H1 (cell line): ENCODE data around the gene C3AR1. TPM values are rescaled to one million over a fixed set of nuclear protein-coding genes. Genes with fewer than 3 reads are reported as not detected.

Source experiments
- CBX5 ChIP-seq: fragments of 300-800, 300-1000 bp; sonication (generic); IDR thresholded peaks from 2 replicates; pipeline ENCODE4 v1.7.1; 2016; ENCODE audit warnings: antibody characterized with exemption, low read length, low read depth
- CHD1 ChIP-seq: IDR thresholded peaks from 2 replicates; pipeline ENCODE4 v1.6.1; 2012; ENCODE audit warnings: low read depth, low read length, improper control_type of control experiment
- CHD2 ChIP-seq: IDR thresholded peaks from 2 replicates; pipeline ENCODE4 v1.6.1; 2012; ENCODE audit warnings: low read length, improper control_type of control experiment
- EGR1 ChIP-seq: IDR thresholded peaks from 2 replicates; pipeline ENCODE4 v1.6.1; 2011; ENCODE audit warnings: low read depth, low read length, borderline replicate concordance
- GABPA ChIP-seq: IDR thresholded peaks from 2 replicates; pipeline ENCODE4 v1.6.1; 2011; ENCODE audit warnings: mild to moderate bottlenecking, low read length, moderate library complexity, borderline replicate concordance; ENCODE audit not compliant: insufficient read depth
- RAD21 ChIP-seq, 2 experiments: IDR thresholded peaks in 1 of 2; conservative IDR thresholded peaks in 1 of 2; 2 replicates each; pipeline ENCODE4 v1.6.1; 2011; ENCODE audit warnings: low read depth in 2 of 2, low read length in 2 of 2, improper control_type of control experiment in 1 of 2, inconsistent platforms in 1 of 2, mild to moderate bottlenecking in 1 of 2, moderate library complexity in 1 of 2
- TAF1 ChIP-seq: IDR thresholded peaks from 2 replicates; pipeline ENCODE4 v1.6.1; 2011; ENCODE audit warnings: mild to moderate bottlenecking, low read depth, low read length
- TBP ChIP-seq: IDR thresholded peaks from 2 replicates; pipeline ENCODE4 v1.6.1; 2011; ENCODE audit warnings: low read depth, low read length, improper control_type of control experiment
- ZNF274 ChIP-seq: IDR thresholded peaks from 2 replicates; pipeline ENCODE4 v1.7.0; 2012; ENCODE audit warnings: low read length, borderline replicate concordance; ENCODE audit errors: extremely low read depth
- polyA plus RNA-seq, 7 experiments: library from polyadenylated mRNA; depleted of rRNA in 3 of 7; stranded (reverse) in 5 of 7; unstranded in 2 of 7; fragments of >200 nt in 5 of 7; fragments of 200-250 nt in 2 of 7; gene quantifications; 1 replicate in 5 of 7; 2 replicates in 1 of 7; 4 replicates in 1 of 7; pipeline versions ENCODE4 v1.2.1 to v1.2.3, GENCODE V29; 2011 to 2013; ENCODE audit warnings: missing spikeins in 2 of 7, mixed read lengths in 2 of 7
- total RNA-seq: library from RNA; stranded (reverse); fragmentation: NEBNext Ultra II Directional; extraction: Animal tissue kit (Norgen Biotek cat#: 25700); gene quantifications from 2 replicates; pipeline ENCODE4 v1.2.1, GENCODE V29; 2021

Gene C3AR1
- total and polyA plus RNA-seq, 2 of the 8 experiments (the other 6 are each of a cell fraction or from before 2014, with no cell fraction given), result not detected

DNA sequence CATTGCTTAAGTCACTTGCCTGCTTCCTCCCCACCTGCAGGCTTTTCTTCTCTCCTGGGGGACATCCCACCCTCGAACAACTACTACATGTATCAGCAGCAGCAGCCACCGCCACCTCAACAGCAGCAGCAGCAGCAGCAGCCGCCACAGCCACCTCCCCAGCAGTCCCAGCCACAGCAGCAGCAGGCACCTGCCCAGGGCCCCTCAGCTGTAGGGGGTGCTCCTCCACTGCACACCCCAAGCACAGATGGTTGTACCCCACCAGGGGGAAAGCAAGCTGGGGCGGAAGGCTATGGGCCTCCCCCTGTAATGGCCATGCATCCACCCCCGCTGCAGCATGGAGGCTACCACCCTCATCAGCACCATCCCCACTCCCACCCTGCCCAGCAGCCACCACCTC, 18.3 kb downstream of the C3AR1 start (continued):
- TF ChIP-seq ZNF274 (no peak), CHD2 (no peak), TAF1 (no peak), GABPA (no peak), RAD21 (IDR thresholded peaks at IDR 0.05 in 1 of 2, conservative IDR thresholded peaks at IDR 0.05 in 1 of 2; ENCODE audit: low read depth in 2 of 2, low read length in 2 of 2) (no peak), CBX5 (no peak), EGR1 (no peak), TBP (no peak), CHD1 (no peak)
- TF ChIP-seq, all 59 proteins: peak for 0
